Activated CD4-positive, alpha-beta T cell treated with anti-CD3 and anti-CD28 coated beads for 1 hour (primary cell): ENCODE measurements around the gene SLC25A12.
"Not testable (repeated sequence)": the region's sequence is repeated elsewhere in the genome, so short reads cannot be mapped to it uniquely, and the experiment has no call there.

Source experiments
- DNase-seq: peaks from one replicate; pipeline ENCODE4 v3.0.0-alpha.2; 2020

Gene SLC25A12

DNA sequence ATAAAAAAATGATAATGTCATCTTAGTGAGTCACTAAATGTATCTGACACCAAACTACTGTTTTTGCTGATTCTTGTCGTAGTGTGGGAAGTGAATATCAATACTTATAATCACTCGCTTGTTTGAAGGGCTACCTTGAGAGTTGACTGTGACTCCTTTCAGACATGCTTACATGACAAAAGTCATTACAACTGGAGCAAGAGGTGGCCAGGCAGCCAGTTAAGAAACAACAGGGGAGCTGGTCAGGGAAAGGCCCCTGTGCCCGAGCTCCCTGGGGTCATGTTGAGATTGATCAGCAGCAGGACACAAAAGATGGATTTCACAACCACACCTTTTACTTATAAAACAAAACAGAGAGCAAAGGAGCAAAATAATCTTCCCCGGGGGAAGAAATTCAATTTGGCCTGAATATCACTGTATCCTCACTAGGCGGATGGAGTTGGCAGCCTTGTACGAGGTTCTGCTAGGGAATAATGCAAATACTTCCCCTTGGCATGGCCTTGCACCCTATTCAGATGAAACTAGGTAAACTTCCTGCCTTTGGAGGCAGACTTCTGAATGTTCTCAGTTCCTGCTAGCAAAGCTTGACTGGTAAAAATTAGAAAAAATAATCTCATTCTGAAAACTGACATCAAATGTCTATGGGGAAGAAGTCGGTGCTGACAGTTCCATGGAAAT, 105.6 kb downstream of the SLC25A12 start:
- no peak for DNase-seq

- DNase-seq: no peak
Observed at GRCh38 chr2:171787333-171788072, 106.5 kb downstream of the SLC25A12 start.

GRCh38 chr2:171785450-171785849, 108.6 kb downstream of the SLC25A12 start:
- DNase-seq: no peak

DNA sequence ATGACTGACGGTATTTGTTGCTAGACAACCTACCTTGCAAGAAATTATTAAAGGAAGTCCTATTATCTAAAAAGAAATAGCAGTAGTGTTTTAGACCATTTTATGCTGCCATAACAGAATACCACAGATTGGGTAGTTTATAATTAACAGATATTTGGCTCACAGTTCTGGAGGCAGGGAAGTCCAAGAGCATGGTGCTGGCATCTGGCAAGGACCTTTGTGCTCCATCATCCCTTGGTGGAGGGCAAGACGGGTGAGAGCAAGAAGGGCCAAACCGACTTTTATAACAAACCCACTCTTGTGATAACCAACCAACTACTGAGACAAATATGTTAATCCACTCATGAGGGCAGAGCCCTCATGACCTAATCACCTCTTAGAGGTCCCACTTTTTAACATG, 115.5 kb downstream of the SLC25A12 start:
- DNase-seq: no peak

DNA sequence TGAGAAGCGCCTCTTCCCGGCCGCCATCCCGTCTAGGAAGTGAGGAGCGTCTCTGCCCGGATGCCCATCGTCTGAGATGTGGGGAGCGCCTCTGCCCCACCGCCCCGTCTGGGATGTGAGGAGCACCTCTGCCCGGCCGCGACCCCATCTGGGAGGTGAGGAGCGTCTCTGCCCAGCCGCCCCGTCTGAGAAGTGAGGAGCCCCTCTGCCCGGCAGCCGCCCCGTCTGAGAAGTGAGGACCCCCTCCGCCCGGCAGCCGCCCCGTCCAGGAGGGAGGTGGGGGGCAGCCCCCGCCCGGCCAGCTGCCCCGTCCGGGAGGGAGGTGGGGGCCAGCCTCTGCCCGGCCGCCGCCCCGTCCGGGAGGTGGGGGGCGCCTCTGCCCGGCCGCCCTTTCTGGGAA, 119.5 kb downstream of the SLC25A12 start:
- not testable (repeated sequence) for DNase-seq

DNA sequence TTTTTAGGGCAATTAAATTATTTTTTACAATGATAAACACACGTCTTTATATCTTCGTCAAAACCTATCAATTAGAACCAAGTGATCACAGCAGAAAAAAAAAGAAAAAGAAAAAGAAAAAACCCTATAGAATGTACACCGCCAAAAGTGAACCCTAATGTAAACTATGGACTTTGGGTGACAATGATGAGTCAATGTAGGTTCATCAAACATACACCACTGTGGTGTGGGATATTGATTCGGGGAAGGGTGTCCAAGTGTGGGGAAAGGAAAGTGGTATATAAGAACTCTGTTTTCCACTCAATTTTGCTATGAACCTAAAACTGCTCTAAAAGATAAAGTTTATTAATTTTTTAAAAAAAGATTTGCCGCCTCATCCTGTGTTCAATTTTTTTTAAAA, 121.7 kb downstream of the SLC25A12 start:
- DNase-seq: no peak

- no peak for DNase-seq
Observed at GRCh38 chr2:171771463-171771862, 122.6 kb downstream of the SLC25A12 start.

DNA sequence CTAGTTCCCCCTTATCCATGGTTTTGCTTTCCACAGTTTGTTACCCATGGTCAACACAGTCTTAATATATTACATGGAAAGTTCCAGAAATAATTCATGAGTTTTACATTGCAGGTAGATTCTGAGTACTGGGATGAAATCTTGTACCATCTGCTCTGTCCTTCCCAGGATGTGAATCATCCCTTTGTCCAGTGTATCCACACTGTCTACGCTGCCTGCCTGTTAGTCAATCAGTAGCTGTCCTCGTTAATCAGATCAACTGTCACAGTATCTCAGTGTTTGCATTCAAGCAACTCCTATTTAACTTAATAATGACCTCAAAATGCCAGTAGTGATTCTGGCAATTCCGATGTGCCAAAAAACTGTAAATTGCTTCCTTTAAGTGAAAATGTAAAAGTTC, 130.4 kb downstream of the SLC25A12 start:
- DNase-seq: no peak

- DNase-seq: no peak
Observed at GRCh38 chr2:171762879-171763573, 131.0 kb downstream of the SLC25A12 start.

GRCh38 chr2:171761176-171761575, 132.9 kb downstream of the SLC25A12 start:
- DNase-seq: not testable (repeated sequence)

GRCh38 chr2:171758762-171759161, 135.3 kb downstream of the SLC25A12 start:
- DNase-seq: not testable (repeated sequence)

DNA sequence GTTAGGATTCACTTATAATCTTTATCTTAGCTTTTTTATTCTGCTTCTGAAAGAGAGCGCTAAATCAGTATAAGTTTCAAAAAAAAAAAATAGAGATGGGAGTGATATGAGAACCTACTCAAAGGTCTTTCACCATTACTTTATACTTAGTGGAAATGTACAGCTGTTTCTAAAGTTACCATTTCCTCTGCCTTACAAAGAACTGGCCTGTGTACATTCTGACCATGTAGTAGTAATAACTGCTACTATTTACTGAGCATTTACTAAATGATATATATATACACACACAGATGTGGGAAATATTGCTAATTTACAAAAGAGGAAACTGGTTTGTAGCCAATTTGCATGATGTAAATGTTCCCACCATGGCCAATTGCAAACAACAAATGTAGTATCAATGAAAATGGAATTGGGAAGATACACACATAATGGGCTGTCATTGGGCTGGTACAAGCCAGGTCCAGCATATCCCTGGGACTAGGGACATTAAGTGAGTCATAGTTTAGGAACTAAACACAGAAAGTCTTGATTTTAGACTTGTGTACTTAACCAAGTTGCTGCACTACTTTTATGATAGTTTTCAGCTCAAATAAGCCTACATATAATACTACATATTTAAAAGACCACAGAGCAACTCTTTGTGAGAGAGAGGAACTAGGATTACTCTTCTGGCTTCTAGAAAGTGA, 139.6 kb downstream of the SLC25A12 start:
- no peak for DNase-seq

GRCh38 chr2:171747371-171747770, 146.7 kb downstream of the SLC25A12 start:
- no peak for DNase-seq

DNA sequence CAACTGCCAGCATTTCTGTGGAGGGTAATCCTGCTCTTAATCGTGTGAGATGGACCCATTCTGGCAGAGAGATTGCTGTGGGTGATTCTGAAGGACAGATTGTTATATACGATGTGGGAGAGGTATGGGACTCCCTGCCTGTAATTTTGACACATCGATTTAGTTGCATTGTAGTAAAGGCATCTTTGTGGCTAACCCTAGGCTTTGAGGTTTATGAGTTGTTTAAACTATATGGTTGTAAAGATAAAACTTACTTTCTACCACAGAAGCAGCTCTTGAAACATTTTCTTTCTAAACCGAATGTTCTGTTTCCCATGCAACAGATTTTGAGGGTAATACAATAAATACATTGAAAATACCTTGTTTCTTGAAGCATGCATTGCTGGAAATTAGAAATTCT, 148.2 kb downstream of the SLC25A12 start:
- DNase-seq: no peak

DNA sequence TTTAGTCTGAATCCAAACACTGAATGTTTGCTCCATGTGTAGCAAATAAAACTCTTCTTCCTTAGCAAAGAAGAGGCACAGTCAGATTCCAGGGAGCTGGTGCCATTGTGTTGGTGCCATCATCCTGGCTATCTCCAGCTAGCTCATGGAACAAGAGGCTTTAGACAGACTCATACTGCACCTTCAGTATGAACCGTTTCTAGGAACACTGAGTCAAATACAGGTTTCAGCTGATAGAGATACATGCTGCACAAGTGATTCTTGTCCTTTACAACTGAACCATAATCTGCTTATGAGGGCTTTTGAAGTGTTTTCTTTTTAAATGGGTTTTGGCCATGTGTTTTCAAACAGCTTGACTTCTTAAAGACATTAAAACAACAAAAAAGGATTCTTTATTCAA, 148.9 kb downstream of the SLC25A12 start:
- no peak for DNase-seq

DNA sequence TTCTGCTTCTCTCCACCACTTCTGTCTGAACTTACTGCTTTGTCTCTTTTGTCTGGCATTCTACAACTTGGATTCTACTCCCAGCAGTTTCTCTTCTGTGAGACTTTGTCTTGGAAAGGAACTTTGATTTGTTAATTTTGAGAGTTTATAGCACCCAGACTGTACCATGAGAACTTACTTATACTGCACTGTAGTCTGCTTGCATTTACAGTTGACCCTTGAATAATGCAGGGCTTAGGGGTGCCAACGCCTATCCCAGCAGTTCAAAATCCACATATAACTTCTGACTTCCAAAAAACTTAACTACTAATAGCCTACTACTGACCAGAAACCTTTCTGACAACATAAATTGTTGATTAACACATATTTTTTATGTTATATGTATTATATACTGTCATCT, 151.3 kb downstream of the SLC25A12 start:
- DNase-seq: no peak

GRCh38 chr2:171741189-171741588, 152.9 kb downstream of the SLC25A12 start:
- no peak for DNase-seq

DNA sequence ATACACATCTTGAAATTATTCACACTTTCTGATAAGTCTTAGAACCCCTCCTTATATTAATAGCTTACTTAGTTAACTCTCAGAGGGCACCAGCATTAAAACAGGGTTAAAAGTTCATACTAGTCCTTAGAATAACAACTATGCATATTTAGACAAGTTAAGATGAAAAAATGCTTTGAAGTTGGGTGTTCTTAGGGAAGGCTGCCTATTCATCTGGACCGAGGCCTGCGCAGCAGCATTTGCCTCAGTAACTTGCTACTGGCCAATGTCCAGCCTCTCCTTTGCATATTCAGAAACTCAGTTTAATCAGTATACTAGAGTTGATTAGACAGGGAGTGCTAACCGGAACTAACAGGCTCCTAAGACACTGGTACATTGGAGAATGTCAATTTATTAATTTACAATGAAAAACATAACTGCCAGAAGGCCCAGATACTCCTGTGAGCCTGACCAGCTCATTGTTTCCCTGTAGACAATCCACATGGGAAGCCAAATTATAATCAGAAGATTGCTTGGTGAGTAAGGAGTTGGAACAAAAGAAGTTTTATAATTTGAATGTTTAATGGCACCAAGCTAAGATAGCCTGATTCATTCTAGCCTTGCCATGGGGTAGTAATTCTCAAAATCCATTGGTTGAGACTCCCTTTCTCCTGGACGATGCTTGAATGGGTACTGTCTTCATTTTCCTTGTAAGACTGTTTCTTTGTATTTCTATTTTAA, 157.9 kb downstream of the SLC25A12 start:
- DNase-seq: no peak
